Memory B cell (primary cell): ENCODE results near the gene TP53BP2.
"Not testable (repeated sequence)": the region's sequence is repeated elsewhere in the genome, so short reads cannot be mapped to it uniquely, and the experiment has no call there.

Experiments used
- ATAC-seq: fragments of 150-1000 bp; cut with Tn5 transposase; 2 replicates; pipeline ENCODE4 v1.10.0; 2021; ENCODE audit warnings: low read depth, mild to moderate bottlenecking, moderate library complexity
- DNase-seq, 2 donors: peaks; one replicate each; pipeline ENCODE4 v3.0.0; 2022; ENCODE audit warnings: low spot score in 2 of 2
- H3K27ac Mint-ChIP-seq: one replicate; pipeline ENCODE4 v1.8.0; 2022; ENCODE audit warnings: mild to moderate bottlenecking, moderate library complexity, mixed read lengths
- H3K27me3 Mint-ChIP-seq: one replicate; pipeline ENCODE4 v1.8.0; 2022; ENCODE audit warnings: mixed read lengths
- H3K36me3 Mint-ChIP-seq: one replicate; pipeline ENCODE4 v1.8.0; 2022; ENCODE audit warnings: mild to moderate bottlenecking, mixed read lengths
- H3K4me1 Mint-ChIP-seq: one replicate; pipeline ENCODE4 v1.8.0; 2022; ENCODE audit warnings: mixed read lengths
- H3K4me3 Mint-ChIP-seq: one replicate; pipeline ENCODE4 v1.8.0; 2022; ENCODE audit warnings: mild to moderate bottlenecking, moderate library complexity, mixed read lengths
- H3K9me3 Mint-ChIP-seq: one replicate; pipeline ENCODE4 v1.8.0; 2022; ENCODE audit warnings: mixed read lengths

Gene TP53BP2

GRCh38 chr1:223864599-223865368 is 19.0 kb upstream of the TP53BP2 start:
- not testable (repeated sequence) for H3K27ac Mint-ChIP-seq

GRCh38 chr1:223864084-223864483 is 18.3 kb upstream of the TP53BP2 start:
- no peak overlapping the region for H3K4me3 Mint-ChIP-seq
- no peaks in the 10 kb centered on the region for H3K9me3 Mint-ChIP-seq
- no peaks in the 10 kb centered on the region for H3K36me3 Mint-ChIP-seq
- DNase-seq = no peak
- peaks cover 4% of the 10 kb centered on the region for H3K27me3 Mint-ChIP-seq
- H3K27ac Mint-ChIP-seq = no peak overlapping the region
- H3K4me1 Mint-ChIP-seq = no peaks in the 10 kb centered on the region
- ATAC-seq = no peak

More at GRCh38 chr1:223864599-223865368, 19.0 kb upstream of the TP53BP2 start:
- DNase-seq, H3K36me3 Mint-ChIP-seq, ATAC-seq, H3K9me3 Mint-ChIP-seq, H3K4me3 Mint-ChIP-seq, H3K4me1 Mint-ChIP-seq, H3K27me3 Mint-ChIP-seq: not testable (repeated sequence)

- no peak for ATAC-seq
- no peak overlapping the region for H3K27ac Mint-ChIP-seq
- no peak for DNase-seq
- no peak overlapping the region for H3K4me3 Mint-ChIP-seq
- H3K27me3 Mint-ChIP-seq = peaks cover 4% of the 10 kb centered on the region
- no peaks in the 10 kb centered on the region for H3K36me3 Mint-ChIP-seq
- no peaks in the 10 kb centered on the region for H3K9me3 Mint-ChIP-seq
- no peaks in the 10 kb centered on the region for H3K4me1 Mint-ChIP-seq
Observed at GRCh38 chr1:223861904-223862303, 16.2 kb upstream of the TP53BP2 start.

GRCh38 chr1:223860051-223860622 is 14.4 kb upstream of the TP53BP2 start:
- peaks cover 4% of the 10 kb centered on the region for H3K27me3 Mint-ChIP-seq
- no peaks in the 10 kb centered on the region for H3K9me3 Mint-ChIP-seq
- no peaks in the 10 kb centered on the region for H3K36me3 Mint-ChIP-seq
- H3K27ac Mint-ChIP-seq = no peak overlapping the region
- ATAC-seq (no peak), DNase-seq (no peak)
- H3K4me3 Mint-ChIP-seq = no peak overlapping the region
- H3K4me1 Mint-ChIP-seq = no peaks in the 10 kb centered on the region

DNA sequence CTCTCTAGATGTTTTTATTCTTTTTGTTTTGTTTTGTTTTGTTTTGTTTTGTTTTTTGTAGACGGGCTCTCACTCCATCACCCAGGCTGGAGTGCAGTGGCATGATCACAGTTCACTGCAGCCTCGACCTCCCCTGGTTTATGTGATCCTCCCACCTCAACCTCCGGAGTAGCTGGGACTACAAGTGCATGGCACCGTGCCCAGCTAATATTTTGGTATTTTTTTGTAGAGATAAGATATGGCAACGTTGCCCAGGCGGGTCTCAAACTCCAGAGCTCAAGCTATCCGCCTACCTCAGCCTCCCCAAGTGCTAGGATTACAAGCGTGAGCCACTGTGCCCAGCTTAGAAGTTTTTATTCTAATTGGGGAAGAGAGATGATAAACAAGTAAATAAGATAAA is 13.3 kb upstream of the TP53BP2 start:
- no peaks in the 10 kb centered on the region for H3K36me3 Mint-ChIP-seq
- no peak overlapping the region for H3K4me3 Mint-ChIP-seq
- H3K27ac Mint-ChIP-seq = no peak overlapping the region
- no peak for ATAC-seq
- peaks cover under 1% of the 10 kb centered on the region for H3K27me3 Mint-ChIP-seq
- DNase-seq = no peak
- H3K9me3 Mint-ChIP-seq = no peaks in the 10 kb centered on the region
- no peaks in the 10 kb centered on the region for H3K4me1 Mint-ChIP-seq

- Mint-ChIP-seq H3K27me3 (peaks cover 5% of the 10 kb centered on the region), H3K9me3 (no peaks in the 10 kb centered on the region), H3K4me3 (no peak overlapping the region), H3K4me1 (peaks cover 2% of the 10 kb centered on the region), H3K27ac (no peak overlapping the region), H3K36me3 (no peaks in the 10 kb centered on the region)
- DNase-seq (no peak), ATAC-seq (no peak)
Observed at GRCh38 chr1:223856386-223856785, 10.6 kb upstream of the TP53BP2 start.

DNA sequence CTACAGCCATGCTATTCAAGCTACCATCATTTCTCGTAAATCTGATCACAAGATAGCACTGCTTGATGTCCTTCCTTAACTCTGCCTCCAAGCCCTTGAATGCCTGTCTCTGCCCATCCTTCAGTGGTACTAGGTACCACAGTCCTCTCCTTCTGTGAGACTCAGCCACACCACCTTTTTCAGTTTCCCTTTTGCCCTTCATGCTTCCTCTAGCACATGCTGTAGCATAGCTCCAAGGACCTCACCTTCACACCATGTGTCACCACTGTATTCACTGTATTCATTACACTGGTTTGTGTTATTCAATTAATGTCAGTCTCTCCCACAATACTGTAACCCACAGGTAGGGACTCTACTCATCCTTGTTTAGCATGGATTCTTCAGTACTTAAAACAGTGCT is 8.0 kb upstream of the TP53BP2 start:
- H3K9me3 Mint-ChIP-seq = no peaks in the 10 kb centered on the region
- H3K4me1 Mint-ChIP-seq = peaks cover 7% of the 10 kb centered on the region
- H3K36me3 Mint-ChIP-seq = no peaks in the 10 kb centered on the region
- H3K27ac Mint-ChIP-seq = no peak overlapping the region
- peaks cover 5% of the 10 kb centered on the region for H3K27me3 Mint-ChIP-seq
- ATAC-seq (no peak), DNase-seq (no peak)
- no peak overlapping the region for H3K4me3 Mint-ChIP-seq

DNA sequence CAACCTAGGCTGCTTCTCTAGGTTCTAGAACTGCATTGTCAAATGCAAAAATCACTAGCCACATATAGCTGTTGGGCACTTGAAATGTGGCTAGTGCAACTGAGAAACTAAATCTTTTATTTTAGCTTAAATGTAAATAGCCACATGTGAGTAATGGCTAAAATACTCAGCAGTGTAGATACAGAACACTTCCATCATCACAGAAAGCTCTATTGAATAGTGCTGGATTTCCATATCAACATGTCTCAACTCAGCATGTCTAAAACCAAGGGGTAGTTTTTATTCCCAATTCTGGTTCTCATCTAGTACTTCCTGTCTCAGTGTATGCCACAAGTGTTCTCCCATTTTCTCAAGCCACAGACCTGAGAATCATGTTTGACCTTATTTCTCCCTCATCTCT is 7.5 kb upstream of the TP53BP2 start:
- H3K9me3 Mint-ChIP-seq = no peaks in the 10 kb centered on the region
- ATAC-seq = no peak
- no peak overlapping the region for H3K27ac Mint-ChIP-seq
- DNase-seq = no peak
- peaks cover 7% of the 10 kb centered on the region for H3K4me1 Mint-ChIP-seq
- H3K27me3 Mint-ChIP-seq = peaks cover 5% of the 10 kb centered on the region
- H3K4me3 Mint-ChIP-seq = no peak overlapping the region
- no peaks in the 10 kb centered on the region for H3K36me3 Mint-ChIP-seq

- Mint-ChIP-seq H3K4me1 (peaks cover 11% of the 10 kb centered on the region), H3K4me3 (no peak overlapping the region), H3K36me3 (no peaks in the 10 kb centered on the region), H3K27me3 (peaks cover 5% of the 10 kb centered on the region), H3K27ac (no peak overlapping the region), H3K9me3 (no peaks in the 10 kb centered on the region)
- no peak for DNase-seq
- no peak for ATAC-seq
Observed at GRCh38 chr1:223852337-223852736, 6.6 kb upstream of the TP53BP2 start.

DNA sequence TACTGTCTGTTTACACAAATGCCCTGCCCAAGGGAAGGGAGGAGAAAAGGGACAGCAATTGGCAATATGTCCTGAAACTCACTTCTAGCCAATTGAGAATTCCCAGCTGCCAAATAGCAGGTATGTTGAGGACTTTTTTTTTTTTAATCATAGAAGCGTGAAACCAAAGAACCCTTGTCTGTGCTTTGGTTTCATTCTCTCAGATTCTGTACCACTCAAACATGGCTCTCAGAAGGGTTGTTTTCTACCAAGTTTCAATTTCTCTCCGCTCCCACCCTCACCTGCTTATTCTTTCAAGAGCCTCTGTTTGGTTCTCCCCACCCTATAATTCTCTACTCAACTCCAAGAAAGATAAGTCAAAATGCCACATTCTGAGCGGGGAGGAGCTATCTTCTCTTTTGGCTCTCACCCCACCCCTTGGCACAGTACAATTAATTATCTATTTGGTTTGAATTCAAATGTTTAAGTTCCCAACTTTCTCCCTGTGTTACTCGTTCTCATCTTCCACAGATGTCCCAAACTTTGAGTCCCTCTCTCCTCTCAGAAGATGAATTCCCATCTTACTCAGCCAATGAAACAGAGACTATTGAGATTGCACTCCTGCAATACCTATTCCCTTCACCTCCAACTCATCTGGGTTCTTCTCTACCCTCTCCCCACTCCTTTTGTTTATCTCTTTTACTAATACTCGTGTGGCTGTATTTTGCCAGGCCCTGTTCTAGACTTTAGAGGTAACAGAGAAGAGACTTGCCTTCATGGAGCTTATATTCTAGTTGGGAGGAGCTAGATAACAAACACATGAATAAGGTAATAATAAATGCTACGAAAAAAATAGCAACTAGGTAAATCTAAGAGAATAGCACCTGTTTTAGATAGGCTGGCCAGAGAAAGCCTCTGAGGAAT is 3.9 kb upstream of the TP53BP2 start:
- ATAC-seq = no peak
- no peak for DNase-seq
- Mint-ChIP-seq H3K4me1 (peaks cover 16% of the 10 kb centered on the region), H3K27me3 (peaks cover 5% of the 10 kb centered on the region), H3K4me3 (no peak overlapping the region), H3K27ac (no peak overlapping the region), H3K9me3 (no peaks in the 10 kb centered on the region), H3K36me3 (no peaks in the 10 kb centered on the region)

GRCh38 chr1:223848536-223848935 is 2.8 kb upstream of the TP53BP2 start:
- no peak for ATAC-seq
- no peak overlapping the region for H3K27ac Mint-ChIP-seq
- H3K27me3 Mint-ChIP-seq = peaks cover 1% of the 10 kb centered on the region
- H3K36me3 Mint-ChIP-seq = no peaks in the 10 kb centered on the region
- no peaks in the 10 kb centered on the region for H3K9me3 Mint-ChIP-seq
- no peak for DNase-seq
- peaks cover 23% of the 10 kb centered on the region for H3K4me1 Mint-ChIP-seq
- no peak overlapping the region for H3K4me3 Mint-ChIP-seq

- no peaks in the 10 kb centered on the region for H3K27me3 Mint-ChIP-seq
- H3K4me1 Mint-ChIP-seq = peaks cover 25% of the 10 kb centered on the region
- H3K9me3 Mint-ChIP-seq = no peaks in the 10 kb centered on the region
- no peaks in the 10 kb centered on the region for H3K36me3 Mint-ChIP-seq
- H3K27ac Mint-ChIP-seq = no peak overlapping the region
- ATAC-seq = no peak
- no peak for DNase-seq
- no peak overlapping the region for H3K4me3 Mint-ChIP-seq
Observed at GRCh38 chr1:223847781-223848345, 2.1 kb upstream of the TP53BP2 start.

- H3K9me3 Mint-ChIP-seq = no peaks in the 10 kb centered on the region
- peak; percentile 49 for ATAC-seq
- peak; percentile 62 to 69 for DNase-seq
- no peaks in the 10 kb centered on the region for H3K27me3 Mint-ChIP-seq
- peak overlapping the region; percentile 89 for H3K4me3 Mint-ChIP-seq
- peaks cover 30% of the 10 kb centered on the region for H3K4me1 Mint-ChIP-seq
- peak overlapping the region; percentile 98 for H3K27ac Mint-ChIP-seq
- no peaks in the 10 kb centered on the region for H3K36me3 Mint-ChIP-seq
Observed at GRCh38 chr1:223845037-223845809, 524 bp downstream of the TP53BP2 start.
